NCI-H1092 (cell line): ENCODE results near the gene ALMS1.
"Not testable (repeated sequence)": the region's sequence is repeated elsewhere in the genome, so short reads cannot be mapped to it uniquely, and the experiment has no call there.

Experiments used
- DNase-seq: peaks from one replicate; lab custom pipeline; 2025; lab: John Stamatoyannopoulos, UW

The ALMS1 gene

GRCh38 chr2:73614997-73615396 lies 229.4 kb downstream of the ALMS1 start:
- DNase-seq = no peak

- not testable (repeated sequence) for DNase-seq
Measured at GRCh38 chr2:73619925-73620324, 234.3 kb downstream of the ALMS1 start.

- not testable (repeated sequence) for DNase-seq
Measured at GRCh38 chr2:73624036-73624435, 238.4 kb downstream of the ALMS1 start.

- DNase-seq = not testable (repeated sequence)
Measured at GRCh38 chr2:73624625-73625024, 239.0 kb downstream of the ALMS1 start.

GRCh38 chr2:73626237-73626636 lies 240.6 kb downstream of the ALMS1 start:
- not testable (repeated sequence) for DNase-seq

- not testable (repeated sequence) for DNase-seq
Measured at GRCh38 chr2:73628493-73628892, 242.9 kb downstream of the ALMS1 start.

- not testable (repeated sequence) for DNase-seq
Measured at GRCh38 chr2:73630662-73631266, 245.1 kb downstream of the ALMS1 start.

- DNase-seq = not testable (repeated sequence)
Measured at GRCh38 chr2:73636977-73637376, 251.3 kb downstream of the ALMS1 start.

GRCh38 chr2:73638429-73638828 lies 252.8 kb downstream of the ALMS1 start:
- DNase-seq = no peak

GRCh38 chr2:73640511-73640911 lies 254.9 kb downstream of the ALMS1 start:
- DNase-seq = no peak

- DNase-seq = no peak
Measured at GRCh38 chr2:73640946-73641766, 255.5 kb downstream of the ALMS1 start.

- DNase-seq = no peak
Measured at GRCh38 chr2:73641767-73642062, 256.1 kb downstream of the ALMS1 start.

- DNase-seq = no peak
Measured at GRCh38 chr2:73642338-73643018, 256.8 kb downstream of the ALMS1 start, which contains the start of gene NAT8. Gene NAT8, minus strand, starts transcription at chr2:73642422. Its CDS starts 794 bp downstream, at chr2:73641628.

GRCh38 chr2:73647690-73648089 lies 262.1 kb downstream of the ALMS1 start:
- not testable (repeated sequence) for DNase-seq

GRCh38 chr2:73651591-73652230 lies 266.1 kb downstream of the ALMS1 start:
- DNase-seq = no peak

GRCh38 chr2:73652348-73652747 lies 266.7 kb downstream of the ALMS1 start:
- no peak for DNase-seq

GRCh38 chr2:73654175-73654574 lies 268.5 kb downstream of the ALMS1 start:
- DNase-seq = no peak
